ENCODE results near the gene M6PR.
"Not testable (repeated sequence)": the region's sequence is repeated elsewhere in the genome, so short reads cannot be mapped to it uniquely, and the experiment has no call there.

The M6PR gene

GRCh38 chr12:8950702-8951478, 1.4 kb upstream of the M6PR start:
- peak in 2 of 5 experiments; percentile 46 to 62 for DNase-seq

- no peak for DNase-seq
Observed at GRCh38 chr12:8950221-8950527, 729 bp upstream of the M6PR start.

DNA sequence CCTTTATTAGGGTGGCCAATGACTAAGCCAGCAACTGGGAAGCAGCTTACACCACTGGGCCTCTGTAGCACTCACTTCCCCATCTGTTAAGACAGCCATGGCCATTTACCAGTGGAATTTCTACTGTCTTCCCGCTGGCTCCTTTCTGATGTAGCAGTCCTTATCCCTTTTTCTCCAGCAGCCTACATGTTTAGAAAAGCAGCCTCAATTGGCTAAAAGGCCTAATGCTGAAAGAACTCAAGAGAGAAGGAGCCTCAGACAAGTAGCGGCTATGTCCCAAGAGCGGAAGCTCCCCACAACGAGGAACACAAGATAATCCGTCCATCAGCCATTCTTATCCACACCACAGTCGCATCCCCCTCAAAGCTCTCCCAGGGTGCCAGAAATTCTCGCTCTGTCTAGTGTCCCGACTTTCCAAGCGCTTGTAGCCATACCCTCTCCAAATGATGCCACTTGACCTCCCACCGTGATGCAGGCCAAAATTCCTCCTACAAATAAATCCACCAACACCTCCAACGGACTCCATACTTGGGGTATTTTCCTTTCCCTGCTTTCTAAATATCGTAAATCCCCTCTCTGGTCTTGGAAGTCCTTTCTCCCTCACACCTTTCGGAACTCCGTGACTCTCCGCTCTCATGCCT, 624 bp downstream of the M6PR start:
- peak in 1 of 5 experiments; percentile 38 for DNase-seq

- DNase-seq, result no peak
Observed at GRCh38 chr12:8947737-8948136, 1.7 kb downstream of the M6PR start.

DNA sequence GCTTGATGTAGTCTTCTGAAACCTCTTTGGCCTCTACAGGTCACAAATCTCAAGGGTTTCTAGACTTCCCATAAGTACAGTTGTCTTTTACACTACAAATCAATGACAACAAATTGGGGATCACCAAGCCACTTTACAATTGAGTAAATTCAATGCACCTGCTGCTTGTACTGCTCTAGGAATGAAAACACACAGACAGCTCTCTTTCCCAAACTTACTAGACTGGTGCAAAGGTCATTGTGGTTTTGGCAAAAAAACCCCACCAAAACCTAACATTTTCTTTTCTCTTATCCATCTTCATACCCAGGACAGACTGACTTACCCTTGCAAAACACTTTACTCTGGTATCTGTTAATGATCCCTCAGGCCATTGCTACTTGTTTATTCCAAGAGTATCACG, 2.7 kb downstream of the M6PR start:
- no peak for DNase-seq

DNA sequence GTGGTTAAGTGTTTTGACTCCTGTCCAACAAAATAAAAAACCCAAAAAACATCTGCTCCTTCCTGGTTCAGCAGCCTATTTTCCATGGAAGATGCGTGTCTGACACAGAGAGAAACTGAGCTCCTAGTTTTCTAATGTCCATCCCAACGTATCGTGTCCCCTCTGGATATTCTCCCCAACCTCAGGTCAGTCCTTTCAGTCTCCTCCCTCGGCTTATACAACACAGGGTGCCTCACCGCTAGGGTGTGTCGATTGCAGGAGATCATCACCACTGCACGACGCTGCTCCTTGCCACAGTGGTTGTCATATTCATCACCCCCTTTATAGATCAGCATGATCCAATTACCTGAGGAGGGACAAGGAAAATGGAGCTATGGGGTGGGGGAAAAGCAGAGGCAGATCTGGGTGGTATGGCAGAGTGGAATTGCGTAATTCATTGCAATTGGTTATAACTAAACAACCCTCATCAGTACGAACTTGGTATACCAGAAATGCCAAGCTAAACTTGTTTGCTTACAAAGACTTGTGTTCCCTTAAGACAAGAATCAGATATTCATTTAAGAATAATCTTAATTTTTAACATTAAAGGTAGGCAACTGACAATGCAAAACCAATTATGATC, 5.8 kb downstream of the M6PR start:
- DNase-seq, result no peak

DNA sequence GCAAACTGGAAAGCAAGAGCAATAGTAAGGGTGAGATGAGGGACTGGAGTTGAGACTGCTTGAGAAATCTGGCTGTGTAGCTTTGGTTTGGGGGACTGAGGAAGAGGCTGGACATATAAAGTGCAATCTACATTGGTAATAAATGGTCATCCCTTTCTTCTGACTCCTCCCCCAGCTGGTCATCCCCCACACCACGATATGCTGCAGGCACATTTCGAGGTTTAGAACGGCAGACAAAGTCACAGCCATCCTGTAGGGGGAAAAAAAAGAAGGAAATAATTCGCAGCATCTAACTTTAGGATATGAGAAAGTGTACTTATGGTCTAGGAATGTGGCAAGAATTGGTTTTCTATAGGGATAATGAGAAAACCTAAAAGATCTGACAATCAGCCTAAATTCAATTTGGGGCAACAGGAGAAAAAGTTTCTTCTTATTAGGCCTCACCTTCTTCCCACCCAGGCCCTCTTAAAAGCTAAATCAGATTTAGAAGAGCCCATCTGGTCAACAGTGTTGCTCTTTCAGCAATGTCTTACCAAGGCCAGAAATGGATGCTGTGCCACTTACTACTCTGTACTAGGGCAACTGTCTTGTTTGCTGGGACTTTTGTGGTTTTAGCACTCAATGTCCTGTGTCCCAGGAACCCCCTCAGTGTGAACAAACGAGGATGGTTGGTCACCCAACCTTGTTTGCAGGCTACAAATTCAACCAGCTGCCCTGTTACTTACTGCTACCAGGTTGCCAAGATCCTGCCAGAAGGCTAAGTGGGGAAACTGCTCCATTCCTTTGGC, 7.6 kb downstream of the M6PR start:
- no peak for DNase-seq

- DNase-seq, result not testable (repeated sequence)
Observed at GRCh38 chr12:8937842-8938442, 11.5 kb downstream of the M6PR start.

DNA sequence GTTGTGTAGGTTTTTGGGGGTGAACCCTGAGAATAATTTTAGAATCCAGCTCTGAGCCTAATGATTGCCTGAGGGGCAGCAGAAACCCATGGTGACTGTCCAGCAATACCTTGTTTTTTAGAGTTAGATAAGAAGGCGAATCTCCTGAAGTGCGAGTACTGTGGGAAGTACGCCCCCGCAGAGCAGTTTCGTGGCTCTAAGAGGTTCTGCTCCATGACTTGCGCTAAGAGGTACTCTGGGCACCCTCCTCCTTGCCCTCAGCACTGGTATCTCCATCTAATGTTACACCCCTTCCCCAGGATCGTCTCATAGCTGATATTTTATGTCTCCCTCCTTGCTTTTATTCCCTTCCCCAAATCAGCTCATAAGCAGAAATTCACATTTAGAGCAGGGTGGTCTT, 12.7 kb downstream of the M6PR start:
- no peak for DNase-seq

DNA sequence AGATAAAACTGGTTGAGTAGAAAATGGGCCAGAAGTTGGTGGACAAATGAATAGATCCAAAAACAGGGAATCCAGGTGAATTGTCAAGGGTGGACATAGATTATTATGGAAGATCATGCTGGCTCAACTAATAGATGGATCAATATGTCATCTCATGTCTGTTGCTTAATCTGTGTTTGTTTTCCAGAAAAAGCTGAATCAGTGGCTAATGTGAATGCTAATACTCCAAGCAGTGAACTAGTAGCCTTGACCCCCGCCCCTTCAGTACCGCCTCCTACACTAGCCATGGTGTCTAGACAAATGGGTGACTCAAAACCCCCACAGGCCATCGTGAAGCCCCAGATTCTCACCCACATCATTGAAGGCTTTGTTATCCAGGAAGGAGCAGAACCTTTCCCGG, 15.4 kb downstream of the M6PR start:
- DNase-seq, result not testable (repeated sequence)

GRCh38 chr12:8932464-8932863, 17.0 kb downstream of the M6PR start:
- not testable (repeated sequence) for DNase-seq

GRCh38 chr12:8930655-8931323, 18.7 kb downstream of the M6PR start:
- not testable (repeated sequence) for DNase-seq

DNA sequence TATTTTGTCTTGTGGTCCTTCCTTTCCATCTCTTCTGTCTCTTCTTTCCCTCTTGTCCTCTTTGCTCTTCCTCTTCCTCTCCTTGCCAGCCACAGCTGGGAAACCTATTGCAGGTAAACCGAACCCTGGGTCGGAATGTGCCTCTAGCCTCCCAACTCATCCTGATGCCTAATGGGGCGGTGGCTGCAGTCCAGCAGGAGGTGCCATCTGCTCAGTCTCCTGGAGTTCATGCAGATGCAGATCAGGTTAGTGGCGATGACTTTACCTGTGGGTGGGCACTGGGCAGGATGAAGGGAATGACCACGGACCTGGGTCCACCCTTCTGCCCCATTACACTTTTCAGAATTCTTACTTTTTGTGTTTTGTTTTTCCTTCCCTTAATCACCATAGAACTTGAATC, 26.9 kb downstream of the M6PR start:
- DNase-seq, result no peak

GRCh38 chr12:8919643-8920042, 29.8 kb downstream of the M6PR start:
- DNase-seq, result not testable (repeated sequence)

DNA sequence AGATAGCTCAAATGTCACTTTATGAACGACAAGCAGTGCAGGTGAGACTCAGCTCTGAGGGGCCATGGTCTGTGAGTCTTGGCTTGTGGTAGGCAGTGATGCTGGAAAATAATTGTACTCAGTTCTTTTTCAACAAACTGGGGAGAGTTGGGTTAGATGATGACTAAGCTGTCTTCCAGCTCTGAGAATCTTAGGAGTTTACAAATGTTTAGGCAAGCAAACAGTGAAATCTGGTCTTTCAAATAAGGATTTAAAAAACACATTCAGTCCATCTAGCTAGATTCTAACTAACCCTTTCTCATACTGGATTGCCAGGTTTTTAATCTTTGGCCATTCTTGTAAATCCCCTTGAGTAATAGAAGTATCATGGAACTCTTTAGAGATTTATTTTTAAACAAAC, 31.7 kb downstream of the M6PR start:
- DNase-seq, result no peak

GRCh38 chr12:8917031-8917430, 32.4 kb downstream of the M6PR start:
- DNase-seq, result no peak

DNA sequence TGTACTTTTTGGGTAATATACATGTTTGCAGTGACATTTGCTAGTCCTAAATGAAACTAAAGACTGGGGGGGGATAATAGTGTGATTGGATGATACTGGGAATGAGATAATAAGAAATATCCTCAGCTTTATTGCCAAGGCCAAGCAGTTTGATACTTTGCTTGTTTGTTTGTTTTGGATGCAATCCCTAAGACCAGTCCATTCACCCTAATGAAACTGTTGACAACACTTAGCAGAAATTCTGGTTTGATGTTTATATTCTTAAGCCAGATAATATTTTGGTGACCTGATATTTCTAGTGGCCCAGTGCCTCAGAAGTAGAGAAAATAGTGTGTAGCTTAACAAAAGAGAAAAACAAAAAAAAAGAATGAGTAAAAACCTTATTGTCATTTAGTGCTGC, 33.3 kb downstream of the M6PR start:
- no peak for DNase-seq

GRCh38 chr12:8914716-8915526, 34.5 kb downstream of the M6PR start:
- peak; percentile 38 to 62 (median 52) for DNase-seq

DNA sequence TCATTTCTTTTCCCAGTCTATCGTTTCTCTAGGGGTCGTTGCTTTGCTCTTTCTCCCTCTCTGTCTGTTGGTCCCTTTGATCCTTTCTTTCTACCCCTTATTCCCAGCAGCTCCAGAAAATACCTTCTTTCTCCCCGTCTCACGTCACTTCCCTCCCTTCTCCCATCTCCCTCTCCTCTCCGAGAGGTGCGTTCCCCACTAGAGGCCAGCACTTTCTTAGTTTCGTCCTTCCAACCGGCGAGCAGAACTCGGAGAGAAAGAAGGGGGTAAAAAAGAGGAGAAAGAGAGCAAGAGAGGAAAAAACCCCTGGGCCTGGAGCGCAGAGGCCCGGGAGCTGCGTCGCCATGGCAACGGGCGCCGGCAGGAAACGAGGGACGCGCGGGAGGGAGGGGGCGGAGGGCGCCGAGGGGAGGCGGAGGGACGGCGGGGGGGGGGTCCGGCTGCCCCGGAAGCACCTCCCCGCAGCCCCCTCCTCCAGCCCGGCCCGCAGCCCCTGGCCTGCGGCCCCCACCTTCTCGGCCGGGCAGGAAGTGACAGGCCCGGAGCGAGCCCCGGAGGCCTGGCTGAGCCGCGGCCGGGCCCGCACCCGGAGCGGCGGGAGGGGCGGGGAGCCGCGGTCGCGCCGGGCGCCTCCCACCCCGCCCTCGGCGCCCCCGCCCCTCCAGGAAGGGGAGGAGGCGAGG, 35.3 kb downstream of the M6PR start, which contains the start of gene PHC1:
Gene PHC1, plus strand, starts transcription at position 477 of the 683 bp plus-strand sequence. CDS start 3,169 bp downstream, outside the sequence.
- DNase-seq, result peak; percentile 59 to 81 (median 76)

GRCh38 chr12:8913702-8914032, 35.8 kb downstream of the M6PR start:
- DNase-seq, result no peak

DNA sequence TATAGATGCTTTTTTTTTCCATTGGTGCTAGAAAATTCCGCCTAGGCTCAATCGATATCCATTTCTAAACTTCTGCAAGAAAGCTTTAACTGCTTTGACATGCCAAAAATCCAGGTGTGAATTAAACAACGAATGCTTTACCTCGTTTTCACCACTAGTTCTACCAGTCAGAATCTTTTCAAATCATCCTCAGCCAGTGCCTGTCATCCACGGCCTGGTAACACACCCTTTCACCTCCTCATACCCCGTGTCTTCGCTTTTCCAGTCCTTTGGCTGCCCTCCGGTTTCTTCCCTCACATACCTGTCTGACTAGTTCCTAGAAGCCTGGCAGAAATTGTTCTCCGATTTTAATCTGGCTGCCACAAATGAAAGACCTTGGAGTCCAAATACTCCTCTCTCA, 36.5 kb downstream of the M6PR start:
- peak in 1 of 5 experiments; percentile 19 for DNase-seq

All from T-helper 2 cell (primary cell).